ENCODE data around the gene GPR68.

DNA sequence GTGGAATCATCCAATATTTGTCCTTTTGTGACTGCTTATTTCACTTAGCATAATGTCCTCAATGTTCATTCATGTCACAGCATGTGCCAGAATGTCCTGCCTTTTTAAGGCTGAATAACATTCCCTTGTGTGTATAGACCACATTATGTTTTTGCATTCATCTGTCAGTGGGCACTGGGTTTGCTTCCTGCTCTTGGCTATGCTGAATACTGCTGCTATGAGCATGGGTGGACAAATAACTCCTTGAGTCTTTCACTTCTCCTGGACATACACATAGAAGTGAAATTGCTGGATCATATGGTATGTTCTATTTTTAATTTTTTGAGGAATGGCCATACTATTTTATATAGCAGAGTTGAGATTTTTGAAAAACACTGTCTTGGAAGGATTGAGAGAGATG, 46.9 kb downstream of the GPR68 start:
- TF ChIP-seq, protein P1, sequence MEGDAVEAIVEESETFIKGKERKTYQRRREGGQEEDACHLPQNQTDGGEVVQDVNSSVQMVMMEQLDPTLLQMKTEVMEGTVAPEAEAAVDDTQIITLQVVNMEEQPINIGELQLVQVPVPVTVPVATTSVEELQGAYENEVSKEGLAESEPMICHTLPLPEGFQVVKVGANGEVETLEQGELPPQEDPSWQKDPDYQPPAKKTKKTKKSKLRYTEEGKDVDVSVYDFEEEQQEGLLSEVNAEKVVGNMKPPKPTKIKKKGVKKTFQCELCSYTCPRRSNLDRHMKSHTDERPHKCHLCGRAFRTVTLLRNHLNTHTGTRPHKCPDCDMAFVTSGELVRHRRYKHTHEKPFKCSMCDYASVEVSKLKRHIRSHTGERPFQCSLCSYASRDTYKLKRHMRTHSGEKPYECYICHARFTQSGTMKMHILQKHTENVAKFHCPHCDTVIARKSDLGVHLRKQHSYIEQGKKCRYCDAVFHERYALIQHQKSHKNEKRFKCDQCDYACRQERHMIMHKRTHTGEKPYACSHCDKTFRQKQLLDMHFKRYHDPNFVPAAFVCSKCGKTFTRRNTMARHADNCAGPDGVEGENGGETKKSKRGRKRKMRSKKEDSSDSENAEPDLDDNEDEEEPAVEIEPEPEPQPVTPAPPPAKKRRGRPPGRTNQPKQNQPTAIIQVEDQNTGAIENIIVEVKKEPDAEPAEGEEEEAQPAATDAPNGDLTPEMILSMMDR (IDR thresholded peaks at IDR 0.05; ENCODE audit: low read depth, low read length): no peak
- no peak for TF ChIP-seq EZH2phosphoT487 (IDR thresholded peaks at IDR 0.05; ENCODE audit: low read depth)

All from OCI-LY3 (cell line).